GM23338 (cell line): ENCODE data around the gene COG7. TPM values are rescaled to one million over a fixed set of nuclear protein-coding genes. Genes with fewer than 3 reads are reported as not detected.

Experiments
- ATAC-seq: fragments of 200-7000 bp; cut with Tn5 transposase; 3 replicates; pipeline ENCODE4 v1.9.1; 2020
- DNase-seq: peaks from one replicate; pipeline ENCODE4 v3.0.0-alpha.2; 2015; ENCODE audit warnings: low spot score
- H2AFZ ChIP-seq: fragments of 200-600 bp; sonication (generic); 2 replicates; pipeline ENCODE4 v1.8.0; 2016; ENCODE audit warnings: antibody characterized with exemption, mild to moderate bottlenecking, moderate library complexity
- H3F3A ChIP-seq: fragments of 200-600 bp; sonication (generic); replicated peaks from 2 replicates; pipeline ENCODE4 v1.8.0; 2017; ENCODE audit warnings: antibody characterized with exemption, mixed run types, low read depth
- H3K27ac ChIP-seq: fragments of 200-600 bp; sonication (generic); 2 replicates; pipeline ENCODE4 v1.6.1; 2016; ENCODE audit warnings: low read depth
- H3K27me3 ChIP-seq: fragments of 200-600 bp; sonication (generic); 2 replicates; pipeline ENCODE4 v1.8.0; 2016; ENCODE audit warnings: mild to moderate bottlenecking, mixed run types, moderate library complexity; ENCODE audit not compliant: insufficient read depth
- H3K36me3 ChIP-seq: fragments of 200-600 bp; sonication (generic); 2 replicates; pipeline ENCODE4 v1.8.0; 2016; ENCODE audit warnings: mild to moderate bottlenecking; ENCODE audit not compliant: insufficient read depth
- H3K4me1 ChIP-seq: fragments of 200-600 bp; sonication (generic); 2 replicates; pipeline ENCODE4 v1.8.0; 2016; ENCODE audit warnings: mild to moderate bottlenecking, moderate library complexity; ENCODE audit not compliant: insufficient read depth
- H3K4me2 ChIP-seq: fragments of 200-600 bp; sonication (generic); 2 replicates; pipeline ENCODE4 v1.7.1; 2017; ENCODE audit warnings: mixed run types
- H3K4me3 ChIP-seq: fragments of 200-600 bp; sonication (generic); 2 replicates; pipeline ENCODE4 v1.6.1; 2016; ENCODE audit warnings: mixed run types
- H3K79me2 ChIP-seq: fragments of 200-600 bp; sonication (generic); replicated peaks from 2 replicates; pipeline ENCODE4 v1.8.0; 2017; ENCODE audit warnings: mild to moderate bottlenecking; ENCODE audit not compliant: insufficient read depth
- H3K9me2 ChIP-seq: fragments of 200-600 bp; sonication (generic); 2 replicates; pipeline ENCODE4 v1.8.0; 2017; ENCODE audit not compliant: insufficient read depth
- H4K20me1 ChIP-seq: fragments of 200-600 bp; sonication (generic); replicated peaks from 2 replicates; pipeline ENCODE4 v1.8.0; 2017; ENCODE audit warnings: mild to moderate bottlenecking; ENCODE audit not compliant: insufficient read depth
- H3K27ac Mint-ChIP-seq: 2 replicates; pipeline ENCODE4 v1.8.0; 2020; ENCODE audit warnings: inconsistent platforms, mild to moderate bottlenecking, moderate library complexity, mixed read lengths
- H3K27me3 Mint-ChIP-seq: 3 replicates; pipeline ENCODE4 v1.8.0; 2022; ENCODE audit warnings: low read depth, mild to moderate bottlenecking, moderate library complexity, mixed read lengths, inconsistent platforms; ENCODE audit not compliant: insufficient read depth, poor library complexity
- H3K36me3 Mint-ChIP-seq: 3 replicates; pipeline ENCODE4 v1.8.0; 2021; ENCODE audit warnings: low read depth, mild to moderate bottlenecking, inconsistent platforms, moderate library complexity, mixed read lengths
- H3K4me1 Mint-ChIP-seq: 3 replicates; pipeline ENCODE4 v1.8.0; 2020; ENCODE audit warnings: mild to moderate bottlenecking, inconsistent platforms, mixed read lengths
- H3K4me3 Mint-ChIP-seq: 3 replicates; pipeline ENCODE4 v1.8.0; 2021; ENCODE audit warnings: moderate library complexity, mild to moderate bottlenecking, inconsistent platforms, mixed read lengths
- H3K9me3 Mint-ChIP-seq: 3 replicates; pipeline ENCODE4 v1.8.0; 2020; ENCODE audit warnings: moderate library complexity, mild to moderate bottlenecking, inconsistent platforms, mixed read lengths
- CREB1 ChIP-seq: fragments of 250-450 bp; sonication (Bioruptor Pico); IDR thresholded peaks from 2 replicates; pipeline ENCODE4 v1.5.0; 2020; ENCODE audit warnings: low read depth, mild to moderate bottlenecking, moderate library complexity
- ETS1 ChIP-seq: IDR thresholded peaks from 2 replicates; pipeline ENCODE4 v1.6.1; 2016; ENCODE audit warnings: antibody characterized with exemption
- EZH2 ChIP-seq: fragments of 200-600 bp; sonication (generic); IDR thresholded peaks from one replicate; pipeline ENCODE4 v1.8.0; 2017; ENCODE audit warnings: antibody characterized with exemption, mild to moderate bottlenecking, low read depth; ENCODE audit not compliant: unreplicated experiment
- EZH2phosphoT487 ChIP-seq: fragments of 200-600 bp; sonication (generic); IDR thresholded peaks from one replicate; pipeline ENCODE4 v1.8.1; 2018; ENCODE audit warnings: antibody characterized with exemption; ENCODE audit not compliant: unreplicated experiment
- JUNB ChIP-seq: IDR thresholded peaks from one replicate; pipeline ENCODE4 v1.6.1; 2016; ENCODE audit warnings: antibody characterized with exemption; ENCODE audit not compliant: unreplicated experiment
- NANOG ChIP-seq: IDR thresholded peaks from 2 replicates; pipeline ENCODE4 v1.6.1; 2016; ENCODE audit warnings: antibody characterized with exemption, borderline replicate concordance
- POLR2AphosphoS5 ChIP-seq: IDR thresholded peaks from 2 replicates; pipeline ENCODE4 v1.6.1; 2016; ENCODE audit warnings: antibody characterized with exemption, low read depth
- STAT1 ChIP-seq: IDR thresholded peaks from one replicate; pipeline ENCODE4 v1.6.1; 2016; ENCODE audit warnings: antibody characterized with exemption; ENCODE audit not compliant: unreplicated experiment
- ZNF114 ChIP-seq: fragments of 250-450 bp; sonication (Bioruptor Pico); IDR thresholded peaks from 2 replicates; pipeline ENCODE4 v1.5.0; 2020; ENCODE audit warnings: mild to moderate bottlenecking, moderate library complexity
- ZNF331 ChIP-seq: fragments of 250-450 bp; sonication (Bioruptor Pico); IDR thresholded peaks from 2 replicates; pipeline ENCODE4 v1.5.0; 2020; ENCODE audit warnings: low read depth, mild to moderate bottlenecking, moderate library complexity
- polyA plus RNA-seq: library from polyadenylated mRNA; unstranded; fragments of >200 nt; fragmentation: Nextera tagmentation; extraction: Ambion mirVana; gene quantifications from 2 replicates; pipeline ENCODE4 v1.2.1, GENCODE V29; 2016
- total RNA-seq: library from RNA; depleted of rRNA; stranded (reverse); fragments of >200 nt; shearing (Covaris generic); gene quantifications from 2 replicates; pipeline ENCODE4 v1.2.3, GENCODE V29; 2014
- TF ChIP-seq, protein P1 (sequence below): IDR thresholded peaks from one replicate; pipeline ENCODE4 v1.6.1; 2018; ENCODE audit warnings: antibody characterized with exemption; ENCODE audit not compliant: unreplicated experiment
- TF ChIP-seq, protein P2 (sequence below): fragments of 250-450 bp; sonication (Bioruptor Pico); IDR thresholded peaks from 2 replicates; pipeline ENCODE4 v1.5.0; 2020; ENCODE audit warnings: mild to moderate bottlenecking, moderate library complexity
- TF ChIP-seq, protein P3 (sequence below), 2 experiments: fragments of 200-600 bp in 1 of 2; sonication (generic) in 1 of 2; conservative IDR thresholded peaks; 2 replicates each; pipeline versions ENCODE4 v1.5.1 to v1.6.1; 2016 to 2017; ENCODE audit warnings: antibody characterized with exemption in 2 of 2, low read depth in 2 of 2, mild to moderate bottlenecking in 2 of 2, moderate library complexity in 1 of 2

Gene COG7
- total and polyA plus RNA-seq, 2 experiments from 2014 or later = 9.2 to 20.0 TPM

DNA sequence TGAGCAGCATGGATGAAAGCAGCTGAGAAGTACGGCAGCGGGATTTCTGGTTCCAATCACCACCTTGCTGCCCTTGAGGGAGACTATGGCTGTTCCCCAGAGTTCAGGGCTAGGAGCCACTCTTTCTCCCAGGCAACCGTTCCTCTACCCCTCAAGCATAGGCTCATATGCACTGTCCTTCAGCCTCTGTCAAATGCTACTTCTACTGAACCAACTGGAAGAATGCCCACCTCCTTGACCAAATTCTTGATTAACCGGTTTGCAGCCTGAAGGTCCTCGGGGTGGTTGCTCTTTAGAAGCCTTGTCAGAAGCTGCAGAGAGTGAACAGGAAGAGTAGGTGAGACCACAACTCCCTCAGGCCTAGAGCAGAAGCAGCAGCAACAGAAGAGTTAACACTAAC is 33.5 kb upstream of the COG7 start:
- no peak overlapping the region for H3K4me3 Mint-ChIP-seq
- DNase-seq = no peak
- Histone ChIP-seq H3K79me2 (no peaks in the 10 kb centered on the region), H3K4me1 (no peaks in the 10 kb centered on the region), H3K36me3 (peaks cover 66% of the 10 kb centered on the region), H3K27ac (no peak overlapping the region), H3K9me2 (no peaks in the 10 kb centered on the region), H4K20me1 (peaks cover 8% of the 10 kb centered on the region), H3K4me3 (no peak overlapping the region), H3F3A (peaks cover 5% of the 10 kb centered on the region; the same call in 1 of the 2 replicates), H2AFZ (no peak overlapping the region), H3K4me2 (no peak overlapping the region), H3K27me3 (no peaks in the 10 kb centered on the region)
- H3K27ac Mint-ChIP-seq = no peak overlapping the region
- H3K4me1 Mint-ChIP-seq = no peaks in the 10 kb centered on the region
- H3K27me3 Mint-ChIP-seq = peaks cover 1% of the 10 kb centered on the region
- H3K9me3 Mint-ChIP-seq = no peaks in the 10 kb centered on the region
- TF ChIP-seq, protein P1, sequence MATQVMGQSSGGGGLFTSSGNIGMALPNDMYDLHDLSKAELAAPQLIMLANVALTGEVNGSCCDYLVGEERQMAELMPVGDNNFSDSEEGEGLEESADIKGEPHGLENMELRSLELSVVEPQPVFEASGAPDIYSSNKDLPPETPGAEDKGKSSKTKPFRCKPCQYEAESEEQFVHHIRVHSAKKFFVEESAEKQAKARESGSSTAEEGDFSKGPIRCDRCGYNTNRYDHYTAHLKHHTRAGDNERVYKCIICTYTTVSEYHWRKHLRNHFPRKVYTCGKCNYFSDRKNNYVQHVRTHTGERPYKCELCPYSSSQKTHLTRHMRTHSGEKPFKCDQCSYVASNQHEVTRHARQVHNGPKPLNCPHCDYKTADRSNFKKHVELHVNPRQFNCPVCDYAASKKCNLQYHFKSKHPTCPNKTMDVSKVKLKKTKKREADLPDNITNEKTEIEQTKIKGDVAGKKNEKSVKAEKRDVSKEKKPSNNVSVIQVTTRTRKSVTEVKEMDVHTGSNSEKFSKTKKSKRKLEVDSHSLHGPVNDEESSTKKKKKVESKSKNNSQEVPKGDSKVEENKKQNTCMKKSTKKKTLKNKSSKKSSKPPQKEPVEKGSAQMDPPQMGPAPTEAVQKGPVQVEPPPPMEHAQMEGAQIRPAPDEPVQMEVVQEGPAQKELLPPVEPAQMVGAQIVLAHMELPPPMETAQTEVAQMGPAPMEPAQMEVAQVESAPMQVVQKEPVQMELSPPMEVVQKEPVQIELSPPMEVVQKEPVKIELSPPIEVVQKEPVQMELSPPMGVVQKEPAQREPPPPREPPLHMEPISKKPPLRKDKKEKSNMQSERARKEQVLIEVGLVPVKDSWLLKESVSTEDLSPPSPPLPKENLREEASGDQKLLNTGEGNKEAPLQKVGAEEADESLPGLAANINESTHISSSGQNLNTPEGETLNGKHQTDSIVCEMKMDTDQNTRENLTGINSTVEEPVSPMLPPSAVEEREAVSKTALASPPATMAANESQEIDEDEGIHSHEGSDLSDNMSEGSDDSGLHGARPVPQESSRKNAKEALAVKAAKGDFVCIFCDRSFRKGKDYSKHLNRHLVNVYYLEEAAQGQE = no peak
- TF ChIP-seq CREB1 (CRISPR knock-in tag) (no peak), EZH2phosphoT487 (no peak), ZNF331 (CRISPR knock-in tag) (no peak), POLR2AphosphoS5 (no peak), ETS1 (no peak), JUNB (no peak), NANOG (no peak), ZNF114 (CRISPR knock-in tag) (no peak), STAT1 (no peak), EZH2 (no peak)
- TF ChIP-seq, protein P2, sequence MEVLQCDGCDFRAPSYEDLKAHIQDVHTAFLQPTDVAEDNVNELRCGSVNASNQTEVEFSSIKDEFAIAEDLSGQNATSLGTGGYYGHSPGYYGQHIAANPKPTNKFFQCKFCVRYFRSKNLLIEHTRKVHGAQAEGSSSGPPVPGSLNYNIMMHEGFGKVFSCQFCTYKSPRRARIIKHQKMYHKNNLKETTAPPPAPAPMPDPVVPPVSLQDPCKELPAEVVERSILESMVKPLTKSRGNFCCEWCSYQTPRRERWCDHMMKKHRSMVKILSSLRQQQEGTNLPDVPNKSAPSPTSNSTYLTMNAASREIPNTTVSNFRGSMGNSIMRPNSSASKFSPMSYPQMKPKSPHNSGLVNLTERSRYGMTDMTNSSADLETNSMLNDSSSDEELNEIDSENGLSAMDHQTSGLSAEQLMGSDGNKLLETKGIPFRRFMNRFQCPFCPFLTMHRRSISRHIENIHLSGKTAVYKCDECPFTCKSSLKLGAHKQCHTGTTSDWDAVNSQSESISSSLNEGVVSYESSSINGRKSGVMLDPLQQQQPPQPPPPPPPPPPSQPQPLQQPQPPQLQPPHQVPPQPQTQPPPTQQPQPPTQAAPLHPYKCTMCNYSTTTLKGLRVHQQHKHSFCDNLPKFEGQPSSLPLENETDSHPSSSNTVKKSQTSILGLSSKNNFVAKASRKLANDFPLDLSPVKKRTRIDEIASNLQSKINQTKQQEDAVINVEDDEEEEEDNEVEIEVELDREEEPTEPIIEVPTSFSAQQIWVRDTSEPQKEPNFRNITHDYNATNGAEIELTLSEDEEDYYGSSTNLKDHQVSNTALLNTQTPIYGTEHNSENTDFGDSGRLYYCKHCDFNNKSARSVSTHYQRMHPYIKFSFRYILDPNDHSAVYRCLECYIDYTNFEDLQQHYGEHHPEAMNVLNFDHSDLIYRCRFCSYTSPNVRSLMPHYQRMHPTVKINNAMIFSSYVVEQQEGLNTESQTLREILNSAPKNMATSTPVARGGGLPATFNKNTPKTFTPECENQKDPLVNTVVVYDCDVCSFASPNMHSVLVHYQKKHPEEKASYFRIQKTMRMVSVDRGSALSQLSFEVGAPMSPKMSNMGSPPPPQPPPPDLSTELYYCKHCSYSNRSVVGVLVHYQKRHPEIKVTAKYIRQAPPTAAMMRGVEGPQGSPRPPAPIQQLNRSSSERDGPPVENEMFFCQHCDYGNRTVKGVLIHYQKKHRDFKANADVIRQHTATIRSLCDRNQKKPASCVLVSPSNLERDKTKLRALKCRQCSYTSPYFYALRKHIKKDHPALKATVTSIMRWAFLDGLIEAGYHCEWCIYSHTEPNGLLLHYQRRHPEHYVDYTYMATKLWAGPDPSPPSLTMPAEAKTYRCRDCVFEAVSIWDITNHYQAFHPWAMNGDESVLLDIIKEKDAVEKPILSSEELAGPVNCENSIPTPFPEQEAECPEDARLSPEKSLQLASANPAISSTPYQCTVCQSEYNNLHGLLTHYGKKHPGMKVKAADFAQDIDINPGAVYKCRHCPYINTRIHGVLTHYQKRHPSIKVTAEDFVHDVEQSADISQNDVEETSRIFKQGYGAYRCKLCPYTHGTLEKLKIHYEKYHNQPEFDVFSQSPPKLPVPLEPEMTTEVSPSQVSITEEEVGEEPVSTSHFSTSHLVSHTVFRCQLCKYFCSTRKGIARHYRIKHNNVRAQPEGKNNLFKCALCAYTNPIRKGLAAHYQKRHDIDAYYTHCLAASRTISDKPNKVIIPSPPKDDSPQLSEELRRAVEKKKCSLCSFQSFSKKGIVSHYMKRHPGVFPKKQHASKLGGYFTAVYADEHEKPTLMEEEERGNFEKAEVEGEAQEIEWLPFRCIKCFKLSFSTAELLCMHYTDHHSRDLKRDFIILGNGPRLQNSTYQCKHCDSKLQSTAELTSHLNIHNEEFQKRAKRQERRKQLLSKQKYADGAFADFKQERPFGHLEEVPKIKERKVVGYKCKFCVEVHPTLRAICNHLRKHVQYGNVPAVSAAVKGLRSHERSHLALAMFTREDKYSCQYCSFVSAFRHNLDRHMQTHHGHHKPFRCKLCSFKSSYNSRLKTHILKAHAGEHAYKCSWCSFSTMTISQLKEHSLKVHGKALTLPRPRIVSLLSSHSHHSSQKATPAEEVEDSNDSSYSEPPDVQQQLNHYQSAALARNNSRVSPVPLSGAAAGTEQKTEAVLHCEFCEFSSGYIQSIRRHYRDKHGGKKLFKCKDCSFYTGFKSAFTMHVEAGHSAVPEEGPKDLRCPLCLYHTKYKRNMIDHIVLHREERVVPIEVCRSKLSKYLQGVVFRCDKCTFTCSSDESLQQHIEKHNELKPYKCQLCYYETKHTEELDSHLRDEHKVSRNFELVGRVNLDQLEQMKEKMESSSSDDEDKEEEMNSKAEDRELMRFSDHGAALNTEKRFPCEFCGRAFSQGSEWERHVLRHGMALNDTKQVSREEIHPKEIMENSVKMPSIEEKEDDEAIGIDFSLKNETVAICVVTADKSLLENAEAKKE (CRISPR knock-in tag) = no peak
- TF ChIP-seq, protein P3, sequence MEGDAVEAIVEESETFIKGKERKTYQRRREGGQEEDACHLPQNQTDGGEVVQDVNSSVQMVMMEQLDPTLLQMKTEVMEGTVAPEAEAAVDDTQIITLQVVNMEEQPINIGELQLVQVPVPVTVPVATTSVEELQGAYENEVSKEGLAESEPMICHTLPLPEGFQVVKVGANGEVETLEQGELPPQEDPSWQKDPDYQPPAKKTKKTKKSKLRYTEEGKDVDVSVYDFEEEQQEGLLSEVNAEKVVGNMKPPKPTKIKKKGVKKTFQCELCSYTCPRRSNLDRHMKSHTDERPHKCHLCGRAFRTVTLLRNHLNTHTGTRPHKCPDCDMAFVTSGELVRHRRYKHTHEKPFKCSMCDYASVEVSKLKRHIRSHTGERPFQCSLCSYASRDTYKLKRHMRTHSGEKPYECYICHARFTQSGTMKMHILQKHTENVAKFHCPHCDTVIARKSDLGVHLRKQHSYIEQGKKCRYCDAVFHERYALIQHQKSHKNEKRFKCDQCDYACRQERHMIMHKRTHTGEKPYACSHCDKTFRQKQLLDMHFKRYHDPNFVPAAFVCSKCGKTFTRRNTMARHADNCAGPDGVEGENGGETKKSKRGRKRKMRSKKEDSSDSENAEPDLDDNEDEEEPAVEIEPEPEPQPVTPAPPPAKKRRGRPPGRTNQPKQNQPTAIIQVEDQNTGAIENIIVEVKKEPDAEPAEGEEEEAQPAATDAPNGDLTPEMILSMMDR (conservative IDR thresholded peaks at IDR 0.05; ENCODE audit: low read depth in 2 of 2) = no peak
- peaks cover 90% of the 10 kb centered on the region for H3K36me3 Mint-ChIP-seq
- ATAC-seq = no peak
